ENCODE results near the gene CORO2A.

GRCh38 chr9:98147582-98147981 is 44.9 kb downstream of the CORO2A start:
- TF ChIP-seq CREB1 (CRISPR knock-in tag; IDR thresholded peaks at IDR 0.05), result no peak
- no peak for TF ChIP-seq ZNF263 (CRISPR knock-in tag; IDR thresholded peaks at IDR 0.05; ENCODE audit: low read depth)
- no peak for TF ChIP-seq ZBTB43 (CRISPR knock-in tag; IDR thresholded peaks at IDR 0.05)
- TF ChIP-seq CTCF (IDR thresholded peaks at IDR 0.05), result no peak
- no peak for TF ChIP-seq TCF7 (CRISPR knock-in tag; IDR thresholded peaks at IDR 0.05; ENCODE audit: low read depth)
- no peak for TF ChIP-seq NR3C1 (CRISPR knock-in tag; conservative IDR thresholded peaks at IDR 0.05; ENCODE audit: low read depth)
- no peak for TF ChIP-seq SOX15 (CRISPR knock-in tag; IDR thresholded peaks at IDR 0.05)
- no peak for TF ChIP-seq IRF1 (CRISPR knock-in tag; IDR thresholded peaks at IDR 0.05)
- no peak for TF ChIP-seq PREB (CRISPR knock-in tag; IDR thresholded peaks at IDR 0.05; ENCODE audit: borderline replicate concordance)
